HG03196 (cell line): ENCODE measurements around the gene MUC4.
"Not testable (repeated sequence)": the region's sequence is repeated elsewhere in the genome, so short reads cannot be mapped to it uniquely, and the experiment has no call there.

Experiments used
- ATAC-seq: cut with Tn5 transposase; IDR thresholded peaks from one replicate; pipeline ENCODE4 v1.9.1; 2021; ENCODE audit not compliant: unreplicated experiment

MUC4 gene

GRCh38 chr3:195720831-195721506, 90.8 kb downstream of the MUC4 start, which contains the start of gene MUC20:
Gene MUC20, plus strand, starts transcription at chr3:195720978. Its CDS starts 30 bp downstream, at chr3:195721008.
- not testable (repeated sequence) for ATAC-seq

DNA sequence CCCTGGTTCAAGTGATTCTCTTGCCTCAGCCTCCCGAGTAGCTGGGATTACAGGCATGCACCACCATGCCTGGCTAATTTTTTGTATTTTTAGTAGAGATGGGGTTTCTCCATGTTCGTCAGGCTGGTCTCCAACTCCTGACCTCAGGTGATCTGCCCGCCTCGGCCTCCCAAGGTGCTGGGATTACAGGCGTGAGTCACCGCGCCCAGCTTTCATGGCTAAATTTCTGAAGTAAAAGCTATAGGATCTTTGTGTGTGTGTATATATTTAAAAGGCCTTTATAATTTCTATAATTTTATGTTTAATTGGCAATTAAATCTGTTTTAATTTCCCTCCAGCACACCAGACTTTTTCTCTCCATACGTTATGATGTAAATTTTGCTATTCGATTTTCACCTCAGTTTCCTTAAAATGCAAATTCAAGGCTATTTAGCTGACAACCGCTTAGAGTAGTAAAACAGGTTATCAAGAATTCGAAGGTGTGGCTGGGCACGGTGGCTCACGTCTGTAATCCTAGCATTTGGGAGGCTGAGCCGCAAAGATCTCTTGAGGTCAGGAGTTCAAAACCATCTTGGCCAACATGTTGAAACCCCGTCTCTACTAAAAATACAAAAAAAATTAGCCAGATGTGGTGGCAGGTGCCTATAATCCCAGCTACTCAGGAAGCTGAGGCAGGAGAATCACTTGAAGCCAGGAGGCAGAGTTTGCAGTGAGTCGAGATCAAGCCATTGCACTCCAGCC, 92.0 kb downstream of the MUC4 start:
- not testable (repeated sequence) for ATAC-seq

DNA sequence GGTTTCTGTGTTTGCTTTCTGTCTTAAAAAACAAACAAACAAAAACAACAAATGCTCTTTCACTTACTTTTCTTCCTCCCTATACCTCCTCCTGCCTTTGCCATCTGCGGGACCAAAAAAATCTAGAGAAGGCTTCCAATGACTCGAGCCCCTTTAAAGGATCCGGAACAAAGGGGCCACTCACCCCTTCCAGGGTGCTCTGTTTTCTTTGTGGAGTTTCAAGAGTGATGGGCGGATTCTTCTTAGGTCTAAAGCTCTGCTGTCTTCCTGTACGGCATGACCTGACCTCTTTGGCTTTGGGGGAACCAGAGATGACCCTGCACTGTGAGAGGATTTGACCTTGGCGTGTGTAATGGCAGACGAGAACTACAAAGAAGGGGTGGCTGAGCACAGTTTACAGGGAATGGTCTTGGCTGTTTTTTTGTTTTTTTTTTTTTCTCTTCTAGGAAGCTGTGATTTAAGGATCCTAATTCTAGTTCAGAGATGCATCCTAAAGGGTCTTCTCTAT, 93.2 kb downstream of the MUC4 start:
- ATAC-seq: no peak

- ATAC-seq: no peak
Observed at GRCh38 chr3:195717852-195718476, 93.8 kb downstream of the MUC4 start.

- ATAC-seq: no peak
Observed at GRCh38 chr3:195717416-195717815, 94.3 kb downstream of the MUC4 start.

GRCh38 chr3:195715583-195716266, 96.0 kb downstream of the MUC4 start:
- ATAC-seq: no peak

DNA sequence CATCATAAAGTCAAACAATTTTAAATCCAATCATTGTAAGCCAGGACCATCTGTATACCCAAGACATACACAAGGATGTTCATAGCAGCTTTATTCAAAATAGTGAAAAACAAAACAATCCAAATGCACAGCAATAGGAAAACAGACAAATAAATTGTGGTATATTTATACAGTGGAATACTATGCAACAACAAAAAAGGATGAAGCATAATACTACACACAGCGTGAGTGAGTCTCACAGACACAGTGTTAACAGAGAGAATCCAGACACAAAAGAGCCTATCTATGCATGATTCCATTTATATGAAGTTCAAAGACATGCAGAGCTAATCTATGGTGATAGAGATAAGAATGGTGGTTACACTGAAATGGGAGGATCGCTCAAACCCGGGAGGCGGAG, 96.6 kb downstream of the MUC4 start:
- ATAC-seq: no peak

- no peak for ATAC-seq
Observed at GRCh38 chr3:195714380-195715011, 97.2 kb downstream of the MUC4 start.

DNA sequence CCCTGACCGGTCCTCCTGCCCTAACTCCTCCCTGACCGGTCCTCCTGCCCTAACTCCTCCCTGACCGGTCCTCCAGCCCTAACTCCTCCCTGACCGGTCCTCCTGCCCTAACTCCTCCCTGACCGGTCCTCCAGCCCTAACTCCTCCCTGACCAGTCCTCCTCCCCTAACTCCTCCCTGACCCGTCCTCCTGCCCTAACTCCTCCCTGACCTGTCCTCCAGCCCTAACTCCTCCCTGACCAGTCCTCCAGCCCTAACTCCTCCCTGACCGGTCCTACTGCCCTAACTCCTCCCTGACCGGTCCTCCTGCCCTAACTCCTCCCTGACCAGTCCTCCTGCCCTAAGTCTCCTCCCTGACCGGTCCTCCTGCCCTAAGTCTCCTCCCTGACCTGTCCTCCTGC, 98.6 kb downstream of the MUC4 start:
- not testable (repeated sequence) for ATAC-seq

DNA sequence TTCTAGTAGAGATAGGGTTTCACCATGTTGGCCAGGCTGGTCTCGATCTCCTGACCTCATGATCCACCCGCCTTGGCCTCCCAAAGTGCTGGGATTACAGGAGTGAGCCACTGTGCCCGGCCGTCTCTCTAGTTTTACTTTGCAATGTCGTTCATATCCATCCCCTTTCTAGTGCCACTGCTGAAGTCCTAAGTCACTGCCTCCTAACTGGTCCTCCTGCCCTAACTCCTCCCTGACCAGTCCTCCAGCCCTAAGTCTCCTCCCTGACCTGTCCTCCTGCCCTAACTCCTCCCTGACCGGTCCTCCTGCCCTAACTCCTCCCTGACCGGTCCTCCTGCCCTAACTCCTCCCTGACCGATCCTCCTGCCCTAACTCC, 99.2 kb downstream of the MUC4 start:
- not testable (repeated sequence) for ATAC-seq

- no peak for ATAC-seq
Observed at GRCh38 chr3:195711813-195712534, 99.8 kb downstream of the MUC4 start.

DNA sequence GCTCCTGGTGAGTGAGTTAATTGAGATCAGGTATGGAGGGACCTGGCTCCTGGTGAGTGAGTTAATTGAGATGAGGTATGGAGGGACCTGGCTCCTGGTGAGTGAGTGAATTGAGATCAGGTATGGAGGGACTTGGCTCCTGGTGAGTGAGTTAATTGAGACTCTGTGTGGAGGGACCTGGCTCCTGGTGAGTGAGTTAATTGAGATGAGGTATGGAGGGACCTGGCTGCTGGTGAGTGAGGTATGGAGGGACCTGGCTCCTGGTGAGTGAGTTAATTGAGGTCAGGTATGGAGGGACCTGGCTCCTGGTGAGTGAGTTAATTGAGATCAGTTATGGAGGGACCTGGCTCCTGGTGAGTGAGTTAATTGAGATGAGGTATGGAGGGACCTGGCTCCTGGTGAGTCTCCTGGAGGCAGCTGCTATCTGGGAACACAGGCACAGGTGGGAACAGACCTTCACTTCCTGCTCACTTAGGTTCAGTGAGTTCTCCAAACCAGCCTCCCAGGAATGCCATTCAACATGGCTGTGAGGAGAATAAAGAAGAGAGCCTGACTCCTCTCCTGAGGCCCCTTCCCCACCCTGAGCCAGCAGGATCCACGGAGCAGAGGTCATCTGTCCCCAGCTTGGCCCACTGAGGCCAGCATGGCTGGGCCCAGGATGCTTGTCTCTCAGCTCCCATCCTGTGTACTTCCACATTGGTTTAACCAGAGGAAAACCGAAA, 100.5 kb downstream of the MUC4 start:
- ATAC-seq: not testable (repeated sequence)

DNA sequence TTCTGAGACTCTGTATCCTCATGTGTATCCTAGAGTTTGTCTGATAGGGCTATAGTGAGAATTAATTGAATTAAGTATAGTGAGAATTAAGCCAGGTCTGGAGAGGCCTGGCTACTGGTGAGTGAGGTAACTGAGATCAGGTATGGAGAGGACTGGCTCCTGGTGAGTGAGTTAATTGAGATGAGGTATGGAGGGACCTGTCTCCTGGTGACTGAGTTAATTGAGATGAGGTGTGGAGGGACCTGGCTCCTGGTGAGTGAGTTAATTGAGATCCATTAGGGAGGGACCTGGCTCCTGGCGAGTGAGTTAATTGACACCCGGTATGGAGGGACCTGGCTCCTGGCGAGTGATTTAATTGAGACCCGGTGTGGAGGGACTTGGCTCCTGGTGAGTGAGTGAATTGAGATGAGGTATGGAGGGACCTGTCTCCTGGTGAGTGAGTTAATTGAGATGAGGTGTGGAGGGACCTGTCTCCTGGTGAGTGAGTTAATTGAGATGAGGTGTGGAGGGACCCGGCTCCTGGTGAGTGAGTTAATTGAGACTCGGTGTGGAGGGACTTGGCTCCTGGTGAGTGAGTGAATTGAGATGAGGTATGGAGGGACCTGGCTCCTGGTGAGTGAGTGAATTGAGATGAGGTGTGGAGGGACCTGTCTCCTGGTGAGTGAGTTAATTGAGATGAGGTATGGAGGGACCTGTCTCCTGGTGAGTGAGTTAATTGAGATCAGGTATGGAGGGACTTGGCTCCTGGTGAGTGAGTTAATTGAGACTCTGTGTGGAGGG, 101.4 kb downstream of the MUC4 start:
- ATAC-seq: not testable (repeated sequence)

GRCh38 chr3:195709676-195710085, 102.0 kb downstream of the MUC4 start:
- no peak for ATAC-seq

DNA sequence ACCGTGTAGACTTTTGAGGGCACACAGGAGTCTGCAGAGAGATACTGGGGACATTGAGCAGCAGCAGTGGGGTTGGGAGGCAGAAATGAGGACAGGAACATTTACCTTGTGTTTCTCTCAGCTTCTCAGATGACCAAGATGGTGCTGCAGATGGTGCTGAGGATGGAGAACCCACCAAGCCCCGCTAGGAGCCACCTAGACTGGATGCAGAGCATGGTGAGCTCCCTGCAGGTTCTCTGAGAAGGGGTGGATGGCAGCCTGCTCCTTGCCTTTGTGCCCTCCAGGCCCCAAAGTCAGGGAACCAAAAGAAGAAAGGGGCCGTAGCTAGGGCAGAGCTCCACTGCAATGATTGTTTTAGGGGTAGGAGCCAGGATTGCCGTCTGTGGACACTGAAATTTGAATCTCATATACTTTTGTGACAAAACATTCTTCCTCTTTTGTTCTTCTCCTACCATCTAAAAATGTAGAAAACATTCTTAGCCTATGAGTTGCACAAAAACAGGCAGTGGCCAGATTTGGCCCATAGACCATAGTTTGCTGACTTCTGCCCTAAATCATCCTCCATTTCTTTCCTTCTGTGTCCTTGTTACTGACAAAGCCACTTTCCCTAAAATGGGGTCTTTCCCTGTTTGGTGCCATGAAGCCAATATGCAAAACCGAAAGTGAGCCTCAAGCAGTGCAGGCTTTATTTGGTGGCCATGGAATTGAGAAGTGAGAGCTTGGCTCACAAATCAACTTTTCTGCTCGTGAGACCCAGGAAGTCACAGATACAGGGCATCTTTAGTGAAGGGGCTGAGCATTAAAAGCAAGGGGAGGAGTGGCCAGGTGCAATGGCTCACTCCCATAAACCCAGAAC, 102.9 kb downstream of the MUC4 start:
- ATAC-seq: no peak

DNA sequence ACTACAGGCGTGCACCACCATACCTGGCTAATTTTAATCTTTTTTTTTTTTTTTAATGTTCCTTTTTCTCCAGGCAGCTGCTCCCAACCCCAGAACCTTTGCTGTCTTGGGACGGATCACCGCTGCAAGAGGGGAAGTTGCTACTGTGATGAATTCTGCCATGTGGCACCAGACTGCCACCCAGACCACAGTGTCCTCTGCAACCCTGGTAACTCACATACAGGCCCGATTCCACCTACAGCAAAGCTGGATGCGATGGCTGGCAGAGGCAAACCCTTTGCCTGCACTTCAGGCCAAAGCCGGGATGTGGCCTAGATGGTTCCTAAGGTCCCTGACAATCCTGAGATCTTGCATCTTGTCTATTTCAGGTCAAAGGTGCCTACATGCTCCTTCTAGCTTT, 103.7 kb downstream of the MUC4 start:
- ATAC-seq: no peak

- no peak for ATAC-seq
Observed at GRCh38 chr3:195705081-195705991, 106.4 kb downstream of the MUC4 start.
